HS-27A (cell line): Measurements from ENCODE around the gene DAPK3.

Experiments
- DNase-seq: peaks from one replicate; pipeline ENCODE4 v3.0.0-alpha.2; 2012; ENCODE audit warnings: low read depth, missing footprints

The DAPK3 gene

DNA sequence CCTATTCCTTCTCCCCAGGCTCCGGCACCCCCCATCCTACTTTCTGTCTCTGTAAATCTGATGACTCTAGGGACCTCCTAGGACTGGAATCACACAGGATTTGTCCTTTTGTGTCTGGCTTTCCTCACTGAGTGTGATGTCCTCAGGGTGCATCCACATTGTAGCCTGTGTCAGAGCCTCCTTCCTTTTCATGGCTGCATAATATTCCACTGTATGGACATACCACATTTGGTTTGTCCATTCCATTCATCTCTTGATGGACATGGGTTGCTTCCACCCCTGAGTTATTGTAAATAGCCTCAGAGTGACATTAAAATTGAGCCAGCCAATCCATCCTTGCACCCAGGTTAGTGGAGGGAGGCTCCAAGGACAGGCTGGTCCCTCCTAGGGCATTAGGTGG, 60.8 kb downstream of the DAPK3 start:
- no peak for DNase-seq
